ENCODE measurements around the gene ZNF587B.

DNA sequence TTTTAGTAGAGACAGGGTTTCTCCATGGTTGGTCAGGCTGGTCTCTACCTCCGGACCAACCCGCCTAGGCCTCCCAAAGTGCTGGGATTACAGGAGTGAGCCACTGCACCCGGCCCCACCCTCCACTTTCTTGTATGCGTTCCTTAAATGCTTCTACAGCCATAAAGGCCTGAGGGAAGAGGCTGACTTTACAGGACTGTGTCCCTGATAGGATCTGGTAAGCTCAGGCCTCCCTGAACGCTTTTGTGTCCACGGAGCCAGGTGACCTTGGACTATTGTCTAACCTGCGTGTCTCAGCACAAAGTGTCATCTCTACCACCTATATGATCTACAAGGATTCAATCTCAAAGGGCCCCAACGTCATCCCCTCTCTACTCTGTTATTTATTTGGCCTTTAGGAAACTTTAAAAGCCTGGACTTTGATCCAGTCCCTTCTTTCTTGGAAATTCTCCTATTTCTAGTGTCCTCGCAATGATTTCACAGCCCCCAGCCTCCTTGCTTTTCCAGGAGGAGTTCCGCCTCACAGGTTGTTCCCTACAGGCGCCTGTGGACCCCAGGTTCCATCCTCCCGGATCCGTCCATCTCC, 16.1 kb upstream of the ZNF587B start:
- TF ChIP-seq, protein P1, sequence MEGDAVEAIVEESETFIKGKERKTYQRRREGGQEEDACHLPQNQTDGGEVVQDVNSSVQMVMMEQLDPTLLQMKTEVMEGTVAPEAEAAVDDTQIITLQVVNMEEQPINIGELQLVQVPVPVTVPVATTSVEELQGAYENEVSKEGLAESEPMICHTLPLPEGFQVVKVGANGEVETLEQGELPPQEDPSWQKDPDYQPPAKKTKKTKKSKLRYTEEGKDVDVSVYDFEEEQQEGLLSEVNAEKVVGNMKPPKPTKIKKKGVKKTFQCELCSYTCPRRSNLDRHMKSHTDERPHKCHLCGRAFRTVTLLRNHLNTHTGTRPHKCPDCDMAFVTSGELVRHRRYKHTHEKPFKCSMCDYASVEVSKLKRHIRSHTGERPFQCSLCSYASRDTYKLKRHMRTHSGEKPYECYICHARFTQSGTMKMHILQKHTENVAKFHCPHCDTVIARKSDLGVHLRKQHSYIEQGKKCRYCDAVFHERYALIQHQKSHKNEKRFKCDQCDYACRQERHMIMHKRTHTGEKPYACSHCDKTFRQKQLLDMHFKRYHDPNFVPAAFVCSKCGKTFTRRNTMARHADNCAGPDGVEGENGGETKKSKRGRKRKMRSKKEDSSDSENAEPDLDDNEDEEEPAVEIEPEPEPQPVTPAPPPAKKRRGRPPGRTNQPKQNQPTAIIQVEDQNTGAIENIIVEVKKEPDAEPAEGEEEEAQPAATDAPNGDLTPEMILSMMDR (conservative IDR thresholded peaks at IDR 0.05 in 1 of 2, IDR thresholded peaks at IDR 0.05 in 1 of 2; ENCODE audit: low read depth in 1 of 2, low read length in 2 of 2) = no peak
- no peak for TF ChIP-seq EZH2 (IDR thresholded peaks at IDR 0.05; ENCODE audit: low read length, missing control alignments)
